ENCODE results near the gene USP20. TPM values are rescaled to one million over a fixed set of nuclear protein-coding genes. Genes with fewer than 3 reads are reported as not detected.

USP20 gene
- total and polyA plus RNA-seq, 4 experiments from 2014 or later = 36.5 to 132 (median 89.6) TPM

- no peak overlapping the region for H3K4me3 Mint-ChIP-seq
- Histone ChIP-seq H3K9me3 (ENCODE audit: control insufficient read depth in 1 of 2, low read length in 2 of 2) (no peaks in the 10 kb centered on the region), H3K27ac (ENCODE audit: low read depth, low read length) (no peak overlapping the region), H3K27me3 (ENCODE audit: insufficient read depth, low read length) (no peaks in the 10 kb centered on the region), H3K4me1 (ENCODE audit: insufficient read depth, low read length) (peaks cover 7% of the 10 kb centered on the region), H3K4me3 (ENCODE audit: low read length in 2 of 2) (no peak overlapping the region), H3K36me3 (ENCODE audit: insufficient read depth, low read length) (peaks cover 59% of the 10 kb centered on the region)
- ChIA-PET CTCF (ENCODE audit: partially characterized antibody) (interaction anchor here (0.6 to 2.4 kb wide), 2 partner anchors 14 to 21 kb away, joined by 3 to 5 read pairs; no protein-coding TSS in a partner anchor), POLR2A (ENCODE audit: partially characterized antibody) (interaction anchor here (1.0 to 2.0 kb wide), 6 partner anchors 9 to 152 kb away, joined by 3 to 13 read pairs (median 4); partner anchors contain the start of genes C9orf78, TOR1B and USP20)
- peaks cover 14 to 35% (median 16%) of the 10 kb centered on the region in 4 donors for H3K4me1 Mint-ChIP-seq
- peaks cover 0 to 1% (median 0%) of the 10 kb centered on the region in 8 donors for H3K9me3 Mint-ChIP-seq
- intact Hi-C loops (cut with micrococcal nuclease) = no loop called here
- H3K27ac Mint-ChIP-seq = peak overlapping the region in 6 of 7 donors; percentile 28 to 76 (median 51)
- no peaks in the 10 kb centered on the region for H3K27me3 Mint-ChIP-seq
- peaks cover 29 to 73% of the 10 kb centered on the region in 2 donors for H3K36me3 Mint-ChIP-seq
- DNase-seq = no peak
Observed at GRCh38 chr9:129811967-129812363, 23.3 kb upstream of the USP20 start.

GRCh38 chr9:129812385-129812784 is 22.9 kb upstream of the USP20 start:
- Histone ChIP-seq H3K27me3 (ENCODE audit: insufficient read depth, low read length) (no peaks in the 10 kb centered on the region), H3K36me3 (ENCODE audit: insufficient read depth, low read length) (peaks cover 59% of the 10 kb centered on the region), H3K4me3 (ENCODE audit: low read length in 2 of 2) (no peak overlapping the region), H3K9me3 (ENCODE audit: control insufficient read depth in 1 of 2, low read length in 2 of 2) (no peaks in the 10 kb centered on the region), H3K4me1 (ENCODE audit: insufficient read depth, low read length) (peaks cover 7% of the 10 kb centered on the region), H3K27ac (ENCODE audit: low read depth, low read length) (no peak overlapping the region)
- Mint-ChIP-seq H3K27me3 (no peaks in the 10 kb centered on the region), H3K27ac (peak overlapping the region in 4 of 7 donors; percentile 28 to 76 (median 51)), H3K36me3 (peaks cover 26 to 71% of the 10 kb centered on the region in 2 donors), H3K4me1 (peaks cover 12 to 33% (median 13%) of the 10 kb centered on the region in 4 donors), H3K4me3 (no peak overlapping the region), H3K9me3 (peaks cover 0 to 1% (median 0%) of the 10 kb centered on the region in 8 donors)
- POLR2A ChIA-PET (ENCODE audit: partially characterized antibody) = interaction anchor here (1.0 to 2.0 kb wide), 5 partner anchors 9 to 151 kb away, joined by 3 to 13 read pairs (median 4); partner anchors contain the start of genes C9orf78, TOR1B and USP20
- no peak for DNase-seq
- intact Hi-C loops (cut with micrococcal nuclease) = no loop called here
- CTCF ChIA-PET (ENCODE audit: partially characterized antibody) = interaction anchor here (2.4 kb wide), 1 partner anchor 22 kb away, joined by 5 read pairs; no protein-coding TSS in a partner anchor

GRCh38 chr9:129813661-129814060 is 21.6 kb upstream of the USP20 start:
- Mint-ChIP-seq H3K4me3 (no peak overlapping the region), H3K36me3 (peaks cover 29 to 77% of the 10 kb centered on the region in 2 donors), H3K27ac (peak overlapping the region in 1 of 7 donors; percentile 27), H3K4me1 (peaks cover 12 to 36% (median 14%) of the 10 kb centered on the region in 4 donors), H3K9me3 (no peaks in the 10 kb centered on the region), H3K27me3 (no peaks in the 10 kb centered on the region)
- peaks cover 7% of the 10 kb centered on the region for H3K4me1 ChIP-seq (ENCODE audit: insufficient read depth, low read length)
- CTCF ChIA-PET (ENCODE audit: partially characterized antibody) = no interaction called here
- POLR2A ChIA-PET (ENCODE audit: partially characterized antibody) = no interaction called here
- no peak overlapping the region for H3K27ac ChIP-seq (ENCODE audit: low read depth, low read length)
- no peak for DNase-seq
- H3K27me3 ChIP-seq (ENCODE audit: insufficient read depth, low read length) = no peaks in the 10 kb centered on the region
- H3K36me3 ChIP-seq (ENCODE audit: insufficient read depth, low read length) = peaks cover 59% of the 10 kb centered on the region
- no peak overlapping the region for H3K4me3 ChIP-seq (ENCODE audit: low read length in 2 of 2)
- no peaks in the 10 kb centered on the region for H3K9me3 ChIP-seq (ENCODE audit: control insufficient read depth in 1 of 2, low read length in 2 of 2)
- intact Hi-C loops (cut with micrococcal nuclease) = no loop called here

GRCh38 chr9:129814432-129815223 is 20.6 kb upstream of the USP20 start:
- no peaks in the 10 kb centered on the region for H3K9me3 ChIP-seq (ENCODE audit: control insufficient read depth in 1 of 2, low read length in 2 of 2)
- no peak overlapping the region for H3K4me3 ChIP-seq (ENCODE audit: low read length in 2 of 2)
- H3K4me1 ChIP-seq (ENCODE audit: insufficient read depth, low read length) = peaks cover 7% of the 10 kb centered on the region
- H3K4me1 Mint-ChIP-seq = peaks cover 11 to 31% (median 18%) of the 10 kb centered on the region in 4 donors
- POLR2A ChIA-PET (ENCODE audit: partially characterized antibody) = no interaction called here
- no peak overlapping the region for H3K27ac ChIP-seq (ENCODE audit: low read depth, low read length)
- no peaks in the 10 kb centered on the region for H3K27me3 ChIP-seq (ENCODE audit: insufficient read depth, low read length)
- CTCF ChIA-PET (ENCODE audit: partially characterized antibody) = no interaction called here
- H3K4me3 Mint-ChIP-seq = no peak overlapping the region
- H3K9me3 Mint-ChIP-seq = no peaks in the 10 kb centered on the region
- peaks cover 23 to 72% of the 10 kb centered on the region in 2 donors for H3K36me3 Mint-ChIP-seq
- peak overlapping the region in 4 of 7 donors; percentile 32 to 65 (median 44) for H3K27ac Mint-ChIP-seq
- DNase-seq = no peak
- H3K27me3 Mint-ChIP-seq = no peaks in the 10 kb centered on the region
- peaks cover 55% of the 10 kb centered on the region for H3K36me3 ChIP-seq (ENCODE audit: insufficient read depth, low read length)
- intact Hi-C loops (cut with micrococcal nuclease) = no loop called here

GRCh38 chr9:129815278-129815677 is 20.0 kb upstream of the USP20 start:
- no peak overlapping the region for H3K27ac ChIP-seq (ENCODE audit: low read depth, low read length)
- Mint-ChIP-seq H3K9me3 (no peaks in the 10 kb centered on the region), H3K4me1 (peaks cover 11 to 25% (median 18%) of the 10 kb centered on the region in 4 donors), H3K36me3 (peaks cover 19 to 68% of the 10 kb centered on the region in 2 donors), H3K27me3 (no peaks in the 10 kb centered on the region), H3K27ac (peak overlapping the region in 2 of 7 donors; percentile 32 to 47), H3K4me3 (no peak overlapping the region)
- POLR2A ChIA-PET (ENCODE audit: partially characterized antibody) = no interaction called here
- H3K4me1 ChIP-seq (ENCODE audit: insufficient read depth, low read length) = peaks cover 7% of the 10 kb centered on the region
- H3K27me3 ChIP-seq (ENCODE audit: insufficient read depth, low read length) = no peaks in the 10 kb centered on the region
- H3K36me3 ChIP-seq (ENCODE audit: insufficient read depth, low read length) = peaks cover 51% of the 10 kb centered on the region
- CTCF ChIA-PET (ENCODE audit: partially characterized antibody) = no interaction called here
- H3K4me3 ChIP-seq (ENCODE audit: low read length in 2 of 2) = no peak overlapping the region
- no peaks in the 10 kb centered on the region for H3K9me3 ChIP-seq (ENCODE audit: control insufficient read depth in 1 of 2, low read length in 2 of 2)
- intact Hi-C loops (cut with micrococcal nuclease) = no loop called here
- DNase-seq = no peak

- H3K4me1 ChIP-seq (ENCODE audit: insufficient read depth, low read length) = no peaks in the 10 kb centered on the region
- H3K27me3 ChIP-seq (ENCODE audit: insufficient read depth, low read length) = no peaks in the 10 kb centered on the region
- no peak overlapping the region for H3K27ac ChIP-seq (ENCODE audit: low read depth, low read length)
- H3K36me3 Mint-ChIP-seq = peaks cover 19 to 60% of the 10 kb centered on the region in 2 donors
- peaks cover 11 to 23% (median 16%) of the 10 kb centered on the region in 4 donors for H3K4me1 Mint-ChIP-seq
- no peaks in the 10 kb centered on the region for H3K27me3 Mint-ChIP-seq
- H3K9me3 Mint-ChIP-seq = no peaks in the 10 kb centered on the region
- no peak for DNase-seq
- intact Hi-C loops (cut with micrococcal nuclease) = no loop called here
- POLR2A ChIA-PET (ENCODE audit: partially characterized antibody) = interaction anchor here (0.6 kb wide), 1 partner anchor 50 kb away, joined by 3 read pairs; no protein-coding TSS in a partner anchor
- no peaks in the 10 kb centered on the region for H3K9me3 ChIP-seq (ENCODE audit: control insufficient read depth in 1 of 2, low read length in 2 of 2)
- no peak overlapping the region for H3K4me3 Mint-ChIP-seq
- H3K4me3 ChIP-seq (ENCODE audit: low read length in 2 of 2) = no peak overlapping the region
- H3K27ac Mint-ChIP-seq = peak overlapping the region in 4 of 7 donors; percentile 27 to 85 (median 56)
- H3K36me3 ChIP-seq (ENCODE audit: insufficient read depth, low read length) = peaks cover 63% of the 10 kb centered on the region
- CTCF ChIA-PET (ENCODE audit: partially characterized antibody) = no interaction called here
Observed at GRCh38 chr9:129816501-129817435, 18.5 kb upstream of the USP20 start.

Data from CD4-positive, alpha-beta memory T cell (primary cell).